GM12878 (cell line): ENCODE data around the gene S100A6. TPM values are rescaled to one million over a fixed set of nuclear protein-coding genes. Genes with fewer than 3 reads are reported as not detected.

Experiments used
- ATAC-seq: fragments of 200-7000 bp; cut with Tn5 transposase; 3 replicates; pipeline ENCODE4 v1.9.1; 2020; ENCODE audit warnings: mild to moderate bottlenecking, moderate library complexity
- BruUV-seq: library from RNA; stranded (reverse); fragments of 400-500 nt; replicated peaks from 2 replicates; lab custom pipeline; 2021; lab: Mats Ljungman, UMichigan
- CTCF ChIA-PET: fragments of 300-600 bp; sonication (Branson Sonifier 250); formaldehyde crosslinking; extraction: SDS; loops from one replicate; lab custom pipeline; 2021; ENCODE audit warnings: inconsistent platforms; lab: Yijun Ruan, JAX
- POLR2A ChIA-PET: fragments of 350-600 bp; formaldehyde crosslinking; extraction: SDS; loops from one replicate; lab custom pipeline; 2021; ENCODE audit warnings: inconsistent platforms; lab: Charles Lee
- RAD21 ChIA-PET: fragments of 300-600 bp; sonication (Branson Sonifier 250); formaldehyde crosslinking; loops from one replicate; lab custom pipeline; 2023; ENCODE audit warnings: antibody characterized with exemption; ENCODE audit not compliant: unreplicated experiment; lab: Charles Lee
- SMC1A ChIA-PET: fragments of 300-600 bp; sonication (Branson Sonifier 250); formaldehyde crosslinking; loops from one replicate; lab custom pipeline; 2023; ENCODE audit not compliant: unreplicated experiment, uncharacterized antibody; lab: Charles Lee
- DNase-seq: peaks from one replicate; pipeline ENCODE4 v3.0.0-alpha.2; 2011; ENCODE audit warnings: low read depth, low spot score
- FAIRE-seq: peaks from 3 replicates; lab custom pipeline; 2011; peaks lifted over from hg19 to GRCh38; lab: Jason Lieb, UNC
- H2AFZ ChIP-seq: 2 replicates; pipeline ENCODE4 v1.6.0; 2011; ENCODE audit warnings: low read depth, low read length, control low read depth; ENCODE audit not compliant: control insufficient read depth
- H3K27ac ChIP-seq: 2 replicates; pipeline ENCODE4 v1.5.1; 2011; ENCODE audit warnings: control low read depth; ENCODE audit not compliant: control insufficient read depth, insufficient read depth
- H3K27me3 ChIP-seq, 2 experiments: replicated peaks in 1 of 2; 2 replicates each; pipeline versions ENCODE4 v1.6.0 to v1.6.1; 2011; ENCODE audit warnings: low read length in 1 of 2; ENCODE audit not compliant: control insufficient read depth in 2 of 2, insufficient read depth in 2 of 2
- H3K36me3 ChIP-seq, 2 experiments: 2 replicates each; pipeline ENCODE4 v1.5.1; 2011; ENCODE audit warnings: low read length in 1 of 2; ENCODE audit not compliant: control insufficient read depth in 2 of 2, insufficient read depth in 2 of 2
- H3K4me1 ChIP-seq: 2 replicates; pipeline ENCODE4 v1.6.1; 2011; ENCODE audit warnings: mild to moderate bottlenecking, low read length, moderate library complexity, mixed read lengths; ENCODE audit not compliant: control insufficient read depth, insufficient read depth
- H3K4me2 ChIP-seq: 2 replicates; pipeline ENCODE4 v1.6.0; 2011; ENCODE audit warnings: control low read depth; ENCODE audit not compliant: control insufficient read depth, insufficient read depth
- H3K4me3 ChIP-seq: fragments of 200-600 bp; sonication (generic); 2 replicates; pipeline ENCODE4 v1.5.1; 2016
- H3K79me2 ChIP-seq: 2 replicates; pipeline ENCODE4 v1.6.0; 2011; ENCODE audit warnings: low read length; ENCODE audit not compliant: control insufficient read depth, insufficient read depth
- H3K9ac ChIP-seq: 2 replicates; pipeline ENCODE4 v1.8.0; 2011; ENCODE audit warnings: low read length, control low read depth, mixed read lengths; ENCODE audit not compliant: control insufficient read depth, insufficient read depth
- H3K9me3 ChIP-seq: replicated peaks from 3 replicates; pipeline ENCODE4 v1.5.1; 2011; ENCODE audit warnings: mild to moderate bottlenecking, low read length; ENCODE audit not compliant: control insufficient read depth, insufficient read depth
- H4K20me1 ChIP-seq: 2 replicates; pipeline ENCODE4 v1.6.0; 2011; ENCODE audit not compliant: control insufficient read depth, insufficient read depth
- BCLAF1 ChIP-seq: fragments of 450-650 bp; IDR thresholded peaks from 2 replicates; pipeline ENCODE4 v1.6.1; 2017; ENCODE audit warnings: antibody characterized with exemption, mild to moderate bottlenecking, moderate library complexity
- BHLHE40 ChIP-seq, 2 experiments: fragments of 450-650 bp in 1 of 2; IDR thresholded peaks; 2 replicates each; pipeline ENCODE4 v1.6.1; 2011 to 2017; ENCODE audit warnings: low read depth in 2 of 2, borderline replicate concordance in 1 of 2, improper control_type of control experiment in 1 of 2, low read length in 1 of 2, mild to moderate bottlenecking in 1 of 2
- BMI1 ChIP-seq: fragments of 450-650 bp; IDR thresholded peaks from 2 replicates; pipeline ENCODE4 v1.6.1; 2016; ENCODE audit warnings: mild to moderate bottlenecking, moderate library complexity, borderline replicate concordance
- CBFB ChIP-seq: IDR thresholded peaks from 2 replicates; pipeline ENCODE4 v1.6.1; 2016; ENCODE audit warnings: antibody characterized with exemption, low read depth
- CHD4 ChIP-seq: fragments of 200-600 bp; sonication (generic); IDR thresholded peaks from 2 replicates; pipeline ENCODE4 v1.6.1; 2016; ENCODE audit warnings: mild to moderate bottlenecking
- CREB1 ChIP-seq: IDR thresholded peaks from 2 replicates; pipeline ENCODE4 v1.6.1; 2012; ENCODE audit warnings: low read depth, mild to moderate bottlenecking, inconsistent platforms
- EED ChIP-seq: sonication (generic); IDR thresholded peaks from 2 replicates; pipeline ENCODE4 v1.6.1; 2016; ENCODE audit warnings: antibody characterized with exemption, low read depth
- EZH2 ChIP-seq: IDR thresholded peaks from 2 replicates; pipeline ENCODE4 v1.6.1; 2012; ENCODE audit warnings: low read depth, mild to moderate bottlenecking, control low read depth, inconsistent platforms, low read length, borderline replicate concordance; ENCODE audit not compliant: control insufficient read depth
- IKZF1 ChIP-seq: fragments of 450-650 bp; conservative IDR thresholded peaks from 2 replicates; pipeline ENCODE4 v1.6.1; 2017; ENCODE audit warnings: antibody characterized with exemption, mild to moderate bottlenecking
- MEF2B ChIP-seq: fragments of 450-650 bp; IDR thresholded peaks from 2 replicates; pipeline ENCODE4 v1.6.1; 2018; ENCODE audit warnings: mild to moderate bottlenecking, moderate library complexity; ENCODE audit not compliant: partially characterized antibody, poor library complexity, severe bottlenecking
- NFIC ChIP-seq: IDR thresholded peaks from 2 replicates; pipeline ENCODE4 v1.6.1; 2012; ENCODE audit warnings: low read depth, mild to moderate bottlenecking, inconsistent platforms, low read length, moderate library complexity
- NRF1 ChIP-seq: conservative IDR thresholded peaks from 2 replicates; pipeline ENCODE4 v1.6.1; 2011; ENCODE audit warnings: mild to moderate bottlenecking, low read depth, low read length, improper control_type of control experiment
- PML ChIP-seq: IDR thresholded peaks from 2 replicates; pipeline ENCODE4 v1.6.1; 2012; ENCODE audit warnings: low read length, inconsistent platforms
- POLR2AphosphoS5 ChIP-seq: IDR thresholded peaks from 2 replicates; pipeline ENCODE4 v1.6.1; 2011; ENCODE audit warnings: mild to moderate bottlenecking, low read length, inconsistent platforms
- RUNX3 ChIP-seq: IDR thresholded peaks from 2 replicates; pipeline ENCODE4 v1.6.1; 2012; ENCODE audit warnings: low read length, inconsistent platforms
- USF2 ChIP-seq: IDR thresholded peaks from 2 replicates; pipeline ENCODE4 v1.6.1; 2011; ENCODE audit warnings: low read depth, low read length, improper control_type of control experiment, borderline replicate concordance
- ZNF207 ChIP-seq: fragments of 450-650 bp; IDR thresholded peaks from 2 replicates; pipeline ENCODE4 v1.6.1; 2014; ENCODE audit warnings: antibody characterized with exemption, mild to moderate bottlenecking, borderline replicate concordance
- ZSCAN29 ChIP-seq: fragments of 450-650 bp; IDR thresholded peaks from 2 replicates; pipeline ENCODE4 v1.6.1; 2017; ENCODE audit warnings: mild to moderate bottlenecking, moderate library complexity
- WGBS: methylation state at CpG from one replicate; pipeline ENCODE4 v1.1.6; 2016; ENCODE audit warnings: low lambda C conversion rate; ENCODE audit not compliant: insufficient replicate concordance, insufficient coverage; ENCODE audit errors: missing lambda C conversion rate; 5-methylcytosine and 5-hydroxymethylcytosine counted together
- in situ Hi-C: fragments of 300-500 bp; cut with MboI; formaldehyde crosslinking; loops from 9 replicates; pipeline ENCODE4 v1.14.3; 2018; ENCODE audit warnings: mixed read lengths
- intact Hi-C: fragments of 100-400 bp; cut with micrococcal nuclease; formaldehyde crosslinking; loops from one replicate; pipeline ENCODE4 v1.14.2; 2022; ENCODE audit not compliant: unreplicated experiment
- polyA plus RNA-seq, 11 experiments: library from polyadenylated mRNA; depleted of rRNA in 4 of 11; unstranded in 6 of 11; stranded (reverse) in 5 of 11; fragments of >200 nt; fragmentation: Nextera tagmentation in 4 of 11; fragmentation: Illumina TruSeq in 1 of 11; extraction: Ambion mirVana in 4 of 11; extraction: Trizol in 1 of 11; gene quantifications; 1 replicate in 1 of 11; 2 replicates in 10 of 11; pipeline versions ENCODE4 v1.2.1 to v1.2.3, GENCODE V29; 2011 to 2016; ENCODE audit warnings: inconsistent platforms in 2 of 11, missing spikeins in 2 of 11, low read depth in 1 of 11
- total RNA-seq, 4 experiments: library from RNA; depleted of rRNA in 3 of 4; stranded (reverse); fragments of >200 nt in 3 of 4; fragmentation: Illumina TruSeq in 1 of 4; extraction: Trizol in 1 of 4; gene quantifications; 2 replicates each; pipeline versions ENCODE4 v1.2.1 to v1.2.3, GENCODE V29; 2013 to 2021

The S100A6 gene
- total and polyA plus RNA-seq, 10 of the 15 experiments (the other 5 are each of a cell fraction or from before 2014, with no cell fraction given): 7.2 to 121 (median 45.7) TPM

DNA sequence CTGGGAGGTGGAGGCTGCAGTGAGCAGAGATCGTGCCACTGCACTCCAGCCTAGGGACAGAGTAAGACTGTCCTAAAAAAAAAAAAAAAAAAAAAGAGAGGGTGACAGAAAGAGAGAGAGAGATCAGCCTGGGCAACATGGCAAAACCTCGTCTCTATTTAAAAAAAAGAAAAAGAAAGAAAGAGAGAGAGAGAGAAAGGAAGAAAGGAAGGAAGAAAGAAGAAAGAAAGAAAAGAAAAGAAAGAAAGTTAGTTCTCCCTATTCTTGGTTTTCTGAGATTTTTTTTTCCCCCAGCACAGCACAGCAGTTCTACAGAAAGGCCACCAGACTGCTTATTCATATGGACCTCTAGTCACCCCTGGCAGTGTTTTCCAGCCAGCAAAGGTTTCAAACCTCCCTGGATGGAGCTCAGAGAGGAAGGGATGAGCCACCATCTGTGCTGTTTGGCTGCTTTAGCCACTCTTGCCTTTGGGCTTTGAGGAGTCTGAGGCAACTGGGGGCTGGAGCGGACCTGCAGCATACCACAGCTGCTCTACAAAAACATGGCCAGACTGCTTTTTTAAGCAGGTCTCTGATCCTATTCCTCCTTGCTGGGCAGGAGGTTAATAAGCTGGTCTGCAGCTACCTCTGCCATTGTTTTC lies 10.6 kb downstream of the S100A6 start:
- ChIA-PET POLR2A (interaction anchor here (2.4 kb wide), 1 partner anchor 10 kb away, joined by 7 read pairs; the partner anchor contains the start of gene S100A6), RAD21 (no interaction called here), CTCF (interaction anchor here (1.1 to 4.2 kb wide), 7 partner anchors 10 to 173 kb away, joined by 4 to 22 read pairs (median 5); no protein-coding TSS in a partner anchor), SMC1A (interaction anchor here (0.7 to 1.3 kb wide), 4 partner anchors 10 to 94 kb away, joined by 3 to 4 read pairs (median 4); partner anchors contain the start of gene S100A6)
- in situ Hi-C loops (no loop called here), intact Hi-C loops (no loop called here)
- no peak overlapping the region for H3K4me2 ChIP-seq
- H3K4me3 ChIP-seq: no peak overlapping the region
- no peak overlapping the region for H3K9ac ChIP-seq
- DNase-seq: no peak
- 31% methylated on average over 3 of the region's 3 CpGs for WGBS
- no peaks in the 10 kb centered on the region for H3K9me3 ChIP-seq
- no peak for FAIRE-seq
- TF ChIP-seq NRF1 (no peak), BHLHE40 (IDR thresholded peaks at IDR 0.05; ENCODE audit: borderline replicate concordance in 1 of 2, low read depth in 2 of 2, low read length in 1 of 2) (no peak), USF2 (no peak), CHD4 (no peak), ZNF207 (no peak), RUNX3 (no peak), MEF2B (no peak), ZSCAN29 (no peak), EZH2 (no peak), CREB1 (no peak), BCLAF1 (no peak), BMI1 (no peak), NFIC (no peak), IKZF1 (no peak), POLR2AphosphoS5 (no peak), CBFB (no peak), PML (no peak), EED (no peak)
- no peaks in the 10 kb centered on the region for H4K20me1 ChIP-seq
- BruUV-seq: no TSS peak
- H3K36me3 ChIP-seq: no peaks in the 10 kb centered on the region
- H2AFZ ChIP-seq: no peak overlapping the region
- no peak overlapping the region for H3K27ac ChIP-seq
- no peaks in the 10 kb centered on the region for H3K79me2 ChIP-seq
- 0 out of 4 replicates have a peak, but pooled peaks cover 0 to 3% of the 10 kb centered on the region in 2 experiments for H3K27me3 ChIP-seq
- no peaks in the 10 kb centered on the region for H3K4me1 ChIP-seq
- ATAC-seq: no peak
